GM21786 (cell line): Measurements from ENCODE around the gene NT5C1B.

Experiments
- ATAC-seq: cut with Tn5 transposase; IDR thresholded peaks from one replicate; pipeline ENCODE4 v1.9.1; 2021; ENCODE audit not compliant: unreplicated experiment

Gene NT5C1B

DNA sequence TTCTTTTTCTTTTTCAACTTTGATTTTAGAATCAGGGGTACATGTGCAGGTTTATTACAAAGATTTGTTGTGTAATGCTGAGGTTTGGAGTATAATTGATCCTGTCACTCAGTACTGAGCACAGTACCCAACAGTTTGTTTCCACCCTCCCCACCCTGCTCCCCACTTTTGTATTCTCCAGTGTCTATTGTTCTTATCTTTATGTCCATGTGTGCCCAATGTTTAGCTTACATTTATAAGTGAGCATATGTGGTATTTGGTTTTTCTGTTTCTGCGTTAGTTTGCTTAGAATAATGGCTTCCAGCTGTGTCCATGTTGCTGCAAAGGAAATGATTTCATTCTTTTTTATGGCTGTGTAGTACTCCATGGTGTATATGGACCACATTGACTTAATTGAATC is 72.0 kb downstream of the NT5C1B start:
- ATAC-seq, result no peak

DNA sequence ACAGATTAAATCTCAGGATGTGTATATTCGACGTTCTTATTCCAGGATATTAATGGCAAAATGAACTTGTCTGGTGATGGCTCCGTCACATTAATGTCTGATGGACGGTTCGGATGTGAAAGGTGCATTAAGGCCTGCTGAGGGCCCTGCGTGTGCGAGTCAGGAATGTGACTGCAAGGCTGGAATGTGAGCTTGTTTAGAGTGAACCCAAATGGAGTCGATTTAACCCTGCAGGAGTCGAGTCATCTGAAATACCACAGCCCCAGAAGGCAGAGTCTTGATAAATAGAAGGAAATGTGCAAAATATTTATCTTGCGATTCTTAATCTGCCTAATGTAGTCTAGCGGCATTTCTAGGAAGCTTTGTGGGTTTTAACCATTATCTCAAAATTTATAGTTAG is 73.3 kb downstream of the NT5C1B start:
- no peak for ATAC-seq

DNA sequence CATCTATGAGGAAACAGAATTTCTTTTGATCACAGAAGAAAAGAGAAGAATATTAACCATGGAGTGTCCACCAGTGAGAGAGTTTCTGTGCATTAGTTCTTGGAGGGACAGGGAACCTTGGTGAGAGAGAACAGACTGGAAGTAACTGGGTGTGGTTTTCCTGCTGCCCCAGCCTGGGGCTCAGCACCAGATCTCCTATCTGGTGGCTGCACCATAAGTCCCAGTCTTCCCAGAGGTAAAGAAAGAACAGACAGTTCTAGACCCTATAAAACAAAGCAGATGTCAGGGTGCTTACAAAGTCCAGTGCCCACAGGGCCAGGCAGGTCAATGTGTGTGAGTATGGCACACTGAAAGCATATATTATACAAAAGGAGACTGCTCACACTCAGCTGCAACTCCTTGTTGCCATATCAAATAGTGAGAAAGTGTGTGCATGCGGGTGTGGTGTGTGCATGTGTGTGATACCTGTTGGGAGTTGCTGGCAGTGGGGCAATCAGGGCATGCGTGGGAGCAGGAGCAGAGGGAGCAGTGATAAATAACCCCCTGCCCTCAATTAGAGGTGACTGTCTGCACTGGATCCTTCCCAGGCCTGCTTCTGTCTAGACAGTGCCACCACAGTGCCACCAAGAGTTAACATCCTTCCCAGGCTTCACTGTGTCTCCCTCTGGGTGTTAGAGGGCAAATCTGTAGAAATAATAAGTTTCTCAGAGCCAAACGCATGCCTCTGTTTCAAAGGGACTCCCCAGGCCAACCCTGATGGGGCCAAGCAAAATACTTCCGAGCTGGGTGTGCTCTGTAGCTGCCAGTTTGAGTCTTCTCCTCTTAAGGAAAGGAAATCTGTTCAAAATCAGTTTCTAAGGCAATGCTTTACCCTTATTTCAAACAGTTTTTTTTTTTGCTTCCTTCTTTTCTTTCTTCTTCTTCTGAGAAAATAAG is 74.6 kb downstream of the NT5C1B start:
- ATAC-seq, result no peak
